Erythroblast (primary cell): ENCODE data around the gene TTI1.

Experiments
- GATA1 ChIP-seq: IDR thresholded peaks from 2 replicates; pipeline ENCODE4 v1.6.1; 2011; ENCODE audit warnings: low read depth, mild to moderate bottlenecking, control low read depth, low read length, moderate library complexity
- POLR2A ChIP-seq: IDR thresholded peaks from 2 replicates; pipeline ENCODE4 v1.6.1; 2011; ENCODE audit warnings: mild to moderate bottlenecking, low read length

DNA sequence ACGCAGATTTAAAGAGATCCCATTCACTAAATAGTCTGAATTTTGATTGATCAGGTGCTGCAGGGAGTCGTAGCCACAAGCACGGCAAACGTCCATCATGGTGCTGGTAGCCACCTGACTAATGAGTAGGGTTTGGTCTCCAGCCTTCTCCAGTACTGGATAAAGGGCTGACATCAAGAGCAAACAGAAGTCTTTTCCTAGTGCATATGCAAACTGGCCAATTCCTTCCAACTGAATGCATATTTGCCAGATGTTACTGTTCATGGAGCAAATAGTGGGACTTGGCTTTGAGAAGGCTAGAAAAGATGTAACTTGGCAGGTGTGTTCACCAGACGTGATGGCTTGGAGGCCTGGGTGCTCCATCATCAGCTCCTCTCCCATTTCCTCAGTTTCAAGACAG lies 21.6 kb downstream of the TTI1 start:
- TF ChIP-seq POLR2A (no peak), GATA1 (no peak)
